HEK293T (cell line): Measurements from ENCODE around the gene PTH.

Experiments used
- CTCF ChIA-PET: fragments of 350-600 bp; formaldehyde crosslinking; extraction: SDS; loops from one replicate; lab custom pipeline; 2021; ENCODE audit warnings: antibody characterized with exemption, inconsistent platforms; lab: Yijun Ruan, JAX
- POLR2A ChIA-PET: fragments of 350-600 bp; formaldehyde crosslinking; extraction: SDS; loops from one replicate; lab custom pipeline; 2020; ENCODE audit warnings: antibody characterized with exemption, inconsistent platforms; lab: Yijun Ruan, JAX
- DNase-seq: peaks from one replicate; pipeline ENCODE4 v3.0.0; 2012; ENCODE audit warnings: mixed read lengths; ENCODE audit errors: extremely low spot score
- ARNT ChIP-seq: fragments of 450-650 bp; IDR thresholded peaks from 2 replicates; pipeline ENCODE4 v1.6.1; 2017; ENCODE audit warnings: mild to moderate bottlenecking
- BHLHE40 ChIP-seq: fragments of 450-650 bp; IDR thresholded peaks from 2 replicates; pipeline ENCODE4 v1.6.1; 2016; ENCODE audit warnings: mild to moderate bottlenecking, moderate library complexity, borderline replicate concordance
- CTBP1 ChIP-seq: fragments of 450-650 bp; IDR thresholded peaks from 2 replicates; pipeline ENCODE4 v1.6.1; 2016; ENCODE audit warnings: borderline replicate concordance
- ELF4 ChIP-seq: fragments of 450-650 bp; IDR thresholded peaks from 2 replicates; pipeline ENCODE4 v1.6.1; 2017; ENCODE audit warnings: antibody characterized with exemption
- FOXA1 ChIP-seq: fragments of 450-650 bp; IDR thresholded peaks from 2 replicates; pipeline ENCODE4 v1.6.1; 2016; ENCODE audit warnings: mild to moderate bottlenecking
- FOXK2 ChIP-seq: fragments of 450-650 bp; IDR thresholded peaks from 2 replicates; pipeline ENCODE4 v1.6.1; 2016; ENCODE audit warnings: mild to moderate bottlenecking
- FOXM1 ChIP-seq: fragments of 450-650 bp; IDR thresholded peaks from 2 replicates; pipeline ENCODE4 v1.6.1; 2017; ENCODE audit warnings: mild to moderate bottlenecking, borderline replicate concordance
- HDGF ChIP-seq: fragments of 450-650 bp; IDR thresholded peaks from 2 replicates; pipeline ENCODE4 v1.6.1; 2017; ENCODE audit warnings: antibody characterized with exemption, borderline replicate concordance
- L3MBTL2 ChIP-seq: fragments of 450-650 bp; conservative IDR thresholded peaks from 2 replicates; pipeline ENCODE4 v1.6.1; 2016; ENCODE audit warnings: mild to moderate bottlenecking
- LEF1 ChIP-seq: fragments of 450-650 bp; IDR thresholded peaks from 2 replicates; pipeline ENCODE4 v1.6.1; 2017; ENCODE audit warnings: mild to moderate bottlenecking, borderline replicate concordance
- NFRKB ChIP-seq: fragments of 450-650 bp; IDR thresholded peaks from 2 replicates; pipeline ENCODE4 v1.6.1; 2016; ENCODE audit warnings: mild to moderate bottlenecking, moderate library complexity
- PKNOX1 ChIP-seq: fragments of 450-650 bp; IDR thresholded peaks from 2 replicates; pipeline ENCODE4 v1.6.1; 2016
- SP1 ChIP-seq: fragments of 450-650 bp; IDR thresholded peaks from 2 replicates; pipeline ENCODE4 v1.6.1; 2017
- SUZ12 ChIP-seq: fragments of 450-650 bp; IDR thresholded peaks from 2 replicates; pipeline ENCODE4 v1.6.1; 2016; ENCODE audit warnings: mild to moderate bottlenecking
- TARDBP ChIP-seq: fragments of 450-650 bp; IDR thresholded peaks from 2 replicates; pipeline ENCODE4 v1.6.1; 2016
- ZNF384 ChIP-seq: fragments of 450-650 bp; IDR thresholded peaks from 2 replicates; pipeline ENCODE4 v1.6.1; 2016

PTH gene

DNA sequence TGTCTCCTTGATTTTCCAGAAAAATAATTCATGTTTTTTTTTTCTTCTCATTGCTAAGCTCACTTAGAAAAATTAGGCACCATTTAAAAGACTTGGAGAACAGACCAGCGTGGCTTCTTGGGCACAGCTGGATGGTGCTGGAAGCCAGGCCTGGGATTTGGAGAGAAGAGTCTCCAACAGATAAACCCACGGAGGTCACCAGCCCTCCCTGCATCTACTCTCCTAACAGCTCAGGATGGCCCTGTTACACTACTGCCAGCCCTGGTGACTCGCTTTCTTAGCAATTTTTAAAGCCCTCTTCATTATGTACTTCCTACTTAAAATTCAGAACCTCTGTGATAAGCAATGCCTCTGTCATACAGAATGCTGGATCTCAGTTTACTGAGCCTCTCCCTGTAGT lies 1.7 kb downstream of the PTH start:
- CTCF ChIA-PET: interaction anchor here (0.6 kb wide), 1 partner anchor 21 kb away, joined by 3 read pairs; no protein-coding TSS in a partner anchor
- DNase-seq: no peak
- TF ChIP-seq FOXM1: no peak
- TF ChIP-seq LEF1: no peak

DNA sequence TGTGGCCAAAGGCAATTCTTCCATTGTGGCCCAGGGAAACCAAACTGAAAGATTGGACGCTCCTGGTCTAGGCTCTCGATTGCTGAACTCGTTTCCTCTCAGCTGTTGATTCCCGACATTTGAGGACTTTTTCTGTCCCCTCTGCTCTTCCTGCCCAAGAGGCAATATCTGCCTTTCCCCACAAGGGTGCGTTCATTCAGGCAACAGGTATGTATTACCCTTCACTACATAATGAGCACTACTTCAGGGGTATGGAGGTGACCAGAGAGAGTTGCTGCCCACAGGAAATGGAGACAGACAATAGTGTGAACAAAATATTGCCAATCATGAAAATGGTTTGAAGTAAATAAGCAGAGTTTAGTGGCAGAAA lies 8.2 kb downstream of the PTH start:
- POLR2A ChIA-PET: interaction anchor here (1.4 kb wide), 1 partner anchor 25 kb away, joined by 4 read pairs; the partner anchor contains the start of gene BTBD10

More for the DNA sequence above, 1.7 kb downstream of the PTH start:
- POLR2A ChIA-PET: interaction anchor here (1.0 kb wide), 1 partner anchor 173 kb away, joined by 3 read pairs; no protein-coding TSS in a partner anchor

DNA sequence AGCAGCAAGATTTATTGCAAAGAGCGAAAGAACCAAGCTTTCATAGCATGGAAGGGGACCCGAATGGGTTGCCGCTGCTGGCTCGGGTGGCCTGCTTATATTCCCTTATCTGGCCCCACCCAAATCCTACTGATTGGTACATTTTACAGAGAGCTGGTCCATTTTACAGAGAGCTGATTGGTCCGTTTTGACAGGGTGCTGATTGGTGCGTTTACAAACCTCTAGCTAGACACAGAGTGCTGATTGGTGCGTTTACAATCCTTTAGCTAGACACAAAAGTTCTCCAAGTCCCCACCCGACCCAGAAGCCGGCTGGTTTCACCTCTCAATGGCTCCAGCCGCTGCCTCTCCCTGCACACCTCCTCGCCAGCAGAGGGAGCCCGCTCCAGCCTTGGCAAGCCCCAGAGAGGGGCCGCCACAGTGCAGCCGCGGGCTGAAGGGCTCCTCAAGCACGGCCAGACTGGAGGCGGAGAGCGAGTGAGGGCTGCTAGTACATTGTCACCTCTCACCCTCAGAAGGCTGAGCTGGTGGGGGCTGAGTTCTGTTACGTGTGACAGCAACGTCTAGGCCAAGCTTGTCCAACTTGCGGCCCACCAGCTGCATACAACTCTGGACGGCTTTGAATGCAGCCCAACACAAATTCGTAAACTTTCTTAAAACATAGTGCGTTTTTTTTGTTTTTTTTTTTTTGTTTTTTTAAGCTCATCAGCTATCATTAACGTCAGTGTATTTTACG lies 8.7 kb downstream of the PTH start:
- DNase-seq: no peak
- CTCF ChIA-PET: interaction anchor here (0.6 kb wide), 1 partner anchor 1494 kb away, joined by 4 read pairs; no protein-coding TSS in a partner anchor
- TF ChIP-seq ZNF384 (no peak), HDGF (no peak), FOXM1 (no peak), TARDBP (no peak), NFRKB (no peak)
- POLR2A ChIA-PET: interaction anchor here (1.4 kb wide), 1 partner anchor 24 kb away, joined by 4 read pairs; the partner anchor contains the start of gene BTBD10

More for the DNA sequence above, 8.2 kb downstream of the PTH start:
- CTCF ChIA-PET: interaction anchor here (0.6 kb wide), 1 partner anchor 1494 kb away, joined by 4 read pairs; no protein-coding TSS in a partner anchor
- TF ChIP-seq L3MBTL2 (no peak), PKNOX1 (no peak), ELF4 (no peak), SP1 (no peak), ARNT (no peak), CTBP1 (no peak), TARDBP (no peak), FOXM1 (no peak)
- peak; percentile 15 for DNase-seq

DNA sequence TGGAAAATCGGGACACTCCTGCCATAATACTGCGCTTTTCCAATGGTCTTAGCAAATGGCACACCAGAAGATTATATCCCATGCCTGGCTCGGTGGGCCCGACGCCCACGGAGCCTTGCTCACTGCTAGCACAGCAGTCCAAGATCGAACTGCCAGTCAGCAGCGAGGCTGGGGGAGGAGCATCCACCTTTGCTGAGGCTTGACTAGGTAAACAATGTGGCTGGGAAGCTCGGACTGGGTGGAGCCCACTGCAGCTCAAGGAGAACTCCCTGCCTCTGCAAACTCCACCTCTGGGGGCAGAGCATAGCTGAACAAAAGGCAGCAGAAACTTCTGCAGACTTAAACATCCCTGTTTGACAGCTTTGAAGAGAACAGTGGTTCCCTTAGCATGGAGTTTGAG lies 15.6 kb downstream of the PTH start:
- ChIA-PET POLR2A (no interaction called here), CTCF (interaction anchor here (0.5 kb wide), 1 partner anchor 245 kb away, joined by 3 read pairs; no protein-coding TSS in a partner anchor)
- TF ChIP-seq LEF1: no peak
- no peak for TF ChIP-seq NFRKB
- TF ChIP-seq HDGF: no peak
- TF ChIP-seq SP1: no peak
- TF ChIP-seq FOXK2: no peak
- DNase-seq: no peak

- POLR2A ChIA-PET: no interaction called here
- CTCF ChIA-PET: interaction anchor here (0.5 kb wide), 1 partner anchor 246 kb away, joined by 3 read pairs; no protein-coding TSS in a partner anchor
Measured at GRCh38 chr11:13479688-13480087, 16.1 kb downstream of the PTH start.

GRCh38 chr11:13475091-13475490 lies 20.7 kb downstream of the PTH start:
- TF ChIP-seq SP1 (no peak), HDGF (no peak), ZNF384 (no peak), FOXA1 (no peak), NFRKB (no peak), ELF4 (no peak), CTBP1 (no peak), L3MBTL2 (no peak), FOXM1 (no peak), PKNOX1 (no peak), LEF1 (no peak), TARDBP (no peak), SUZ12 (no peak), BHLHE40 (no peak), FOXK2 (no peak), ARNT (no peak)
- DNase-seq: no peak
- CTCF ChIA-PET: no interaction called here
- POLR2A ChIA-PET: no interaction called here

More at GRCh38 chr11:13479688-13480087, 16.1 kb downstream of the PTH start:
- TF ChIP-seq BHLHE40: no peak
- TF ChIP-seq TARDBP: no peak
- TF ChIP-seq ZNF384: no peak
- no peak for TF ChIP-seq CTBP1
- TF ChIP-seq FOXK2: no peak
- TF ChIP-seq L3MBTL2: no peak
- TF ChIP-seq SP1: no peak
- TF ChIP-seq HDGF: no peak
- no peak for TF ChIP-seq FOXA1
- no peak for TF ChIP-seq ELF4
- no peak for TF ChIP-seq PKNOX1
- no peak for TF ChIP-seq NFRKB
- no peak for TF ChIP-seq SUZ12
- no peak for TF ChIP-seq ARNT
- no peak for TF ChIP-seq FOXM1
- no peak for TF ChIP-seq LEF1
- DNase-seq: no peak
